NB4 (cell line): ENCODE results near the gene KCNK3.

Source experiments
- DNase-seq: peaks from one replicate; pipeline ENCODE4 v3.0.0; 2010; ENCODE audit warnings: low read depth
- H3K4me3 ChIP-seq: one replicate; pipeline ENCODE4 v1.5.1; 2011; ENCODE audit warnings: mild to moderate bottlenecking, low read depth, low read length, moderate library complexity
- CTCF ChIP-seq: IDR thresholded peaks from one replicate; pipeline ENCODE4 v1.5.1; 2012; ENCODE audit warnings: low read depth, low read length
- MAX ChIP-seq: IDR thresholded peaks from 2 replicates; pipeline ENCODE4 v1.6.1; 2011; ENCODE audit warnings: low read depth, low read length
- MYC ChIP-seq: IDR thresholded peaks from 2 replicates; pipeline ENCODE4 v1.6.1; 2011; ENCODE audit warnings: low read depth, low read length
- POLR2A ChIP-seq: IDR thresholded peaks from 2 replicates; pipeline ENCODE4 v1.6.1; 2011; ENCODE audit warnings: mild to moderate bottlenecking; ENCODE audit not compliant: insufficient read length; ENCODE audit errors: extremely low read depth

The KCNK3 gene

GRCh38 chr2:26764078-26764887, 71.8 kb downstream of the KCNK3 start, which contains the start of gene SLC35F6:
TSS of gene SLC35F6 (plus strand) at chr2:26764284. CDS start at chr2:26764350, 66 bp downstream.
- peak within 1 kb of the TSS; percentile 84 for H3K4me3 ChIP-seq
- peak; percentile 84 for DNase-seq
- TF ChIP-seq MAX (peak; percentile 81), POLR2A (peak; percentile 66), CTCF (no peak)

GRCh38 chr2:26764906-26765305, 72.4 kb downstream of the KCNK3 start:
- H3K4me3 ChIP-seq = peak overlapping the region; percentile 84
- TF ChIP-seq POLR2A = no peak
- no peak for TF ChIP-seq CTCF
- no peak for TF ChIP-seq MYC
- TF ChIP-seq MAX = no peak
- DNase-seq = no peak

- H3K4me3 ChIP-seq = no peak overlapping the region
- no peak for DNase-seq
- no peak for TF ChIP-seq POLR2A
- TF ChIP-seq CTCF = no peak
- TF ChIP-seq MYC = no peak
- TF ChIP-seq MAX = no peak
Measured at GRCh38 chr2:26765475-26766200, 73.1 kb downstream of the KCNK3 start.

GRCh38 chr2:26767129-26767528, 74.6 kb downstream of the KCNK3 start:
- TF ChIP-seq POLR2A (no peak), MYC (no peak), CTCF (no peak)
- H3K4me3 ChIP-seq = no peak overlapping the region
- DNase-seq = no peak

GRCh38 chr2:26767894-26768487, 75.5 kb downstream of the KCNK3 start:
- TF ChIP-seq MYC (no peak), CTCF (no peak), POLR2A (no peak), MAX (no peak)
- DNase-seq = no peak
- H3K4me3 ChIP-seq = no peak overlapping the region
